Measurements from ENCODE around the gene COL17A1.

The COL17A1 gene

DNA sequence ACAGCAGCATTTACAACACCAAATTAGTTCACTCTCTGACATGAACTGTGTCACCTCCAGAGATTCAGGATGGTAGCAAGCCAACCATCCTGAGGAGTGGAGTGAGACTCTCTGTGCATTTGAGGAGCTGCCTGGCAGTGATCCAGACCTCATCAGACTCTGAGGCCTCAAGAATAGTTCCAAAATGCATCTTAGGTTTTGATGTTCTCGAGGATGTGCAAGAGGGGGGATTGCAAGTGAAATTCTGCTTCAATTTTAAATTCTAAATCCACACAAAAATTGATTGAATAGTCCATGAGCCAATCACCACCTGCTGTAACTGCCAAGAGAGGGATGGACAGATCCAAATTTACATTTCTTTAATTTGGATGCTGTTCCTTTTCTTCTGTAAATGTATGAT is 69.0 kb downstream of the COL17A1 start:
- no peak overlapping the region for H3K27ac ChIP-seq
- no peaks in the 10 kb centered on the region for H3K36me3 ChIP-seq (ENCODE audit: control insufficient read depth, insufficient read depth, low read length)
- H3K4me2 ChIP-seq (ENCODE audit: low read length), result no peak overlapping the region
- H3K4me1 ChIP-seq, result no peaks in the 10 kb centered on the region
- no peaks in the 10 kb centered on the region for H3K27me3 ChIP-seq (ENCODE audit: control insufficient read depth, insufficient read depth, low read length)
- no peak for TF ChIP-seq CTCF (IDR thresholded peaks at IDR 0.05)
- no peak overlapping the region for H3K9ac ChIP-seq
- no peak overlapping the region for H3K4me3 ChIP-seq (ENCODE audit: low read depth, low read length)
- H2AFZ ChIP-seq, result no peak overlapping the region
- no peaks in the 10 kb centered on the region for H3K79me2 ChIP-seq
- no peaks in the 10 kb centered on the region for H3K9me3 ChIP-seq (ENCODE audit: control insufficient read depth, low read length)

DNA sequence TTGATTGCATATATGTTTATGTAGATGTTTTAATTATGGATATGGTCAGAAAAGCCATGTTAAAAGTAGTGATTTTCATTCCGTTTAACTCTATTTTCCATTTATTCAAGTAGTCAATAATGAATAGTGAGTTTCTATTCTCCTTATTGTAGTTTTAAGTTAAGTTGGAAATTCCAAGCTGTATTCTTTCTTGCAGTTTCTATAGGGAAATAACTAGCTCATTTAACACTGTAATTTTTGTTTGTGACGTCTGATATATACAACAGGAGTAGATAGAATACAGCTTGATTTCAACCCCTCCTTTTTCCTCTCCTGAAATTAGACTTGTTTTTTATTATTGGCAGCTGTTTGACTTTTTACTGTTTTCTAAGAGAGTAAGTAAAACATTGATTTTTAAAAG is 71.5 kb downstream of the COL17A1 start:
- Histone ChIP-seq H2AFZ (no peak overlapping the region), H3K27ac (no peak overlapping the region), H3K79me2 (no peaks in the 10 kb centered on the region), H3K9ac (no peak overlapping the region), H3K4me3 (ENCODE audit: low read depth, low read length) (no peak overlapping the region), H3K36me3 (ENCODE audit: control insufficient read depth, insufficient read depth, low read length) (no peaks in the 10 kb centered on the region), H3K9me3 (ENCODE audit: control insufficient read depth, low read length) (no peaks in the 10 kb centered on the region), H3K4me1 (no peaks in the 10 kb centered on the region), H3K4me2 (ENCODE audit: low read length) (no peak overlapping the region), H3K27me3 (ENCODE audit: control insufficient read depth, insufficient read depth, low read length) (no peaks in the 10 kb centered on the region)
- no peak for TF ChIP-seq CTCF (IDR thresholded peaks at IDR 0.05)

GRCh38 chr10:104013489-104013888 is 72.2 kb downstream of the COL17A1 start:
- H3K9ac ChIP-seq, result no peak overlapping the region
- TF ChIP-seq CTCF (IDR thresholded peaks at IDR 0.05), result no peak
- no peaks in the 10 kb centered on the region for H3K36me3 ChIP-seq (ENCODE audit: control insufficient read depth, insufficient read depth, low read length)
- no peak overlapping the region for H3K4me3 ChIP-seq (ENCODE audit: low read depth, low read length)
- no peak overlapping the region for H2AFZ ChIP-seq
- H3K27ac ChIP-seq, result no peak overlapping the region
- no peaks in the 10 kb centered on the region for H3K9me3 ChIP-seq (ENCODE audit: control insufficient read depth, low read length)
- no peaks in the 10 kb centered on the region for H3K79me2 ChIP-seq
- no peaks in the 10 kb centered on the region for H3K27me3 ChIP-seq (ENCODE audit: control insufficient read depth, insufficient read depth, low read length)
- H3K4me1 ChIP-seq, result no peaks in the 10 kb centered on the region
- no peak overlapping the region for H3K4me2 ChIP-seq (ENCODE audit: low read length)

DNA sequence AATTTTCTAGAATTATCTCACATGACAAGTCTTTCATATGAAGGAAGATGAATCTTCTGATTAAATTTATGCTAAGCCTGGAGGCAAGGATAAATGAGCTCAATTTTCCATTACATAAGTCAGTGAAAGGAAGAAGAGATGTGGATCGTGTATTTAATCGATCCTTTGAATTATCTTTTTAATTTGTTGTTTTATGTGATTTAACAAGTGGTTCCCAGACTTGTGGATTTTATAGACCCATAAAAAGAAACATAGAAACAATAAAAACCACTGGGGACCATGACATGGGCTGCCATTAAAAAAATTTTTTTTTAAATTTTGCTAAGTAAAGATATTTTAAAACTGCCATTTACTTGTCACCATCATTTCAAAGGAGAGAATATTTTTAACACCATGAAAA is 73.8 kb downstream of the COL17A1 start:
- no peaks in the 10 kb centered on the region for H3K36me3 ChIP-seq (ENCODE audit: control insufficient read depth, insufficient read depth, low read length)
- no peak overlapping the region for H3K4me3 ChIP-seq (ENCODE audit: low read depth, low read length)
- no peak overlapping the region for H3K9ac ChIP-seq
- H3K27ac ChIP-seq, result no peak overlapping the region
- H3K27me3 ChIP-seq (ENCODE audit: control insufficient read depth, insufficient read depth, low read length), result no peaks in the 10 kb centered on the region
- no peaks in the 10 kb centered on the region for H3K79me2 ChIP-seq
- H3K9me3 ChIP-seq (ENCODE audit: control insufficient read depth, low read length), result no peaks in the 10 kb centered on the region
- no peak overlapping the region for H3K4me2 ChIP-seq (ENCODE audit: low read length)
- no peaks in the 10 kb centered on the region for H3K4me1 ChIP-seq
- no peak for TF ChIP-seq CTCF (IDR thresholded peaks at IDR 0.05)
- no peak overlapping the region for H2AFZ ChIP-seq

DNA sequence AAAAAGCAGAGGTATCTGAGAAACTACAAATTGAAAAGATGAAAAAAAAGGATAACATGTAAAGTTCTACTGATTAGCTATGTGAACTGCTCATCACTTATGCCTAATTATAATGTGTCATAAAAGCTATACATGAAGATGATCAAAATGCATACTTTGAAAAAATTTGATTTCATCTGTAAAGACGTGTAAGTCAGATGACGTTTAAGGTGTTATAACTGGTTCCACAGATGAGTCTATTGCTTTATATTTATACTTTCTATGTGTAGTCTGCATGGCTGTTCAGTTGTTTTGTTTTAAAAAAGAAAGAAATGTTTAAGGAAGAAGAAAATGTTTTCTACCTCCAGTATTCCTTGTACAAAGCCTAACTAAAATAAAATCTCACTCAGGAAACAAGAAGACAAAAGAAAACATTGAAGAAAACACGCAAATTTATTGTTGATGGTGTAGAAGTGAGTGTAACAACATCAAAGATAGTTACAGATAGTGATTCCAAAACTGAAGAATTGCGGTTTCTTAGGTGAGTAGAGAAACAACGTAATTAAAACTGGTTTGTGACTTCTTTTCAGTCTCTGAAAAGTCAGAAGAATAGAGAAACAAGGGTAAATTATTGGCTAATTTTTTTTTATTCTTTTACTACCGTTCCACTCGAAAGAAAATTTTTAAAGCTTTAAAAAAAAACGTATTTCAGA is 80.4 kb downstream of the COL17A1 start:
- Histone ChIP-seq H3K4me1 (no peaks in the 10 kb centered on the region), H3K9ac (no peak overlapping the region), H3K27me3 (ENCODE audit: control insufficient read depth, insufficient read depth, low read length) (no peaks in the 10 kb centered on the region), H3K27ac (no peak overlapping the region), H3K36me3 (ENCODE audit: control insufficient read depth, insufficient read depth, low read length) (no peaks in the 10 kb centered on the region), H3K79me2 (no peaks in the 10 kb centered on the region), H3K4me3 (ENCODE audit: low read depth, low read length) (no peak overlapping the region), H3K9me3 (ENCODE audit: control insufficient read depth, low read length) (no peaks in the 10 kb centered on the region), H2AFZ (no peak overlapping the region), H3K4me2 (ENCODE audit: low read length) (no peak overlapping the region)
- TF ChIP-seq CTCF (IDR thresholded peaks at IDR 0.05), result no peak

Measured in parathyroid adenoma (tissue), 2 donors.